HL-60/S4 (cell line): ENCODE results near the gene P2RY14.

Experiments
- in situ Hi-C: fragments of 300-500 bp; cut with MboI; formaldehyde crosslinking; loops from 2 replicates; pipeline ENCODE4 v1.14.3; 2022; ENCODE audit warnings: low sequenced_read_pairs

Gene P2RY14

DNA sequence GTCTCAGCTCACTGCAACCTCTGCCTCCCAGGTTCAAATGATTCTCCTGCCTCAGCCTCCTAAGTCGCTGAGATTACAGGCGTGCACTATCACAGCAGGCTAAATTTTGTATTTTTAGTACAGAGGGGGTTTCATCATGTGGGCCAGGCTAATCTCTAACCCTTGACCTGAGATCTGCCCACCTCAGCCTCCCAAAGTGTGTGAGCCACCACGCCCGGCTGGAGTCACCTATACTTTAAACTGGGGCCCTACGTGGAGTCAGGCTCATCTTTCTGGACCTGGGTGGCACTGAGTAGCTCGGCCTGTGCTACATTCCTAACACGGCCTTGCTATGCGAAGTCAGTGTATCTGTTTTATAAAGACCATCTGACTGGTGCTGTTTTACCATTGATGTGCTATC lies 81.1 kb downstream of the P2RY14 start:
- in situ Hi-C loops: no loop called here

DNA sequence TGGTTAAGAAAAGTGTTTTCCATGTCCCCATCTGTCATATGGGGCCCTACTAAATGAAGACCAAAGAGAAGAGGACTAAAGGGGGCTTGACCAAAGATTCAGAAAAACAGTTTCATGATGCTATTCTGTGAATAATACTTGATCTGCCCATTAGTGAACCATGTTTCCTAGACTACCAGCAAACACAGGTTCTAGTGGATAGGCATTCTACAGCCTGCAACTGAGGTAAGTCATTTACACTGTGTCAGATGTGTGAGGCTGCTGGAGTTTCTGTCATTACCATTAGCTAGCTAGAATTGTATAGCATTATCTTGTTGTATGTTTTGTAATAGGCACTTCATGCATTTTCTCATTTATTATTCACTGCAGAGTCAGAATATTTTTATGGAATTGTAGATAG lies 81.9 kb downstream of the P2RY14 start:
- in situ Hi-C loops: no loop called here

DNA sequence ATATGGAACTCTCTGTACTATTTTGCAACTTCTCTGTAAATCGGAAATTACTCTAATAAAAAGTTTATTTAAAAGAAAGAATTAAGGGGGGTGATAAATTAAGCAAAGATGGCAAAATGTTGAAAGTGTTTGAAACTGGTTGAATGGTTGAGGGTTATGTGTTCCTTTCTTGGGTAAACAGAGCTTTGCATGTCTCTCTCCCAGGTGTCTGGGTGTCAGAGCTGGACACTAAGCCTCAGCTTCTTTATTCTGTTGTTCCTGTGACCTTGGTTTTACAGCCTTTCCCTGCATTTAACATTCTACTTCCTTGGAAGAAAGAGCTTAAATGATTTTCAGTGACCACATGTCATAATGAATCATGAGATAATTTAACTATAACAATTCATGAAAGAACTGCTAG lies 82.5 kb downstream of the P2RY14 start:
- in situ Hi-C loops: no loop called here

- in situ Hi-C loops: no loop called here
Observed at GRCh38 chr3:151192545-151192944, 85.8 kb downstream of the P2RY14 start.

DNA sequence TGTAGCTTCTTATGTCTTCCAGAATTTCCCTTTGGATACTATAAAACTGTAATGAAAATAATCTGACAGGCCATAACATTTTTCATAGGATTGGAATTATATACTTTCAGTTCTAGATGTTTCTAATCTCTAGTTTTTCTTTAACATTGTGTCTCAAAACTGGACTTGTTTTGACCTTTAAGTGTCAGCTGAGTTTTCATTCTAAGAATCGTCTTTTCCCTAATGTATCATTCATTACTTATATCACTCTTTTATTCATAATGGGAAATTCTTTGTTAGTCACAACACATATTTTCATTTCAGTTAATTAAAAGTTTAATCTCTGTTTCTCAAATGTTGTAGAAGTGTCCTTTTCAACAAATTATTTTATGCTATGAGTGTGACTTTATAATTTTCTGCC lies 87.2 kb downstream of the P2RY14 start:
- in situ Hi-C loops: no loop called here

DNA sequence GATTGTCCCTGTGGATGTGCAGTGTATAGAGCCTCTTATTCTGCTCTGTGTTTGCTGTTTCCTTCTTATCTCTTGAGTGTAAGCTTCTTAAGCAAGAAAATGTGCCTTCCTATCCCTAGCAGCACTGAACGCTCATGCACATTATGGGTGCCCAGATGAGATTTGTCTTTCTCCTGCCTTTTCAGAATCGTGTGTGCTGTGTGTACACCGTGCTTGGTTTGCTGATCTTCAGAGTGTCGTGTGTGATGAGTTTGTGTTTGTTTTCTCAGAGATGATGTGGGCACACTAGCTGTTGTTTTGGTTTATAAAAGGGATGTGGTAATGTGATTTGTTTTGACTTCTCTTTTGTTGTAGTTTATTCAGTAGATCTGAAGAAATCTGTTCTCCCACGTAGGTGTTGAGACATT lies 95.1 kb downstream of the P2RY14 start:
- in situ Hi-C loops: no loop called here

- in situ Hi-C loops: no loop called here
Observed at GRCh38 chr3:151182349-151183079, 95.8 kb downstream of the P2RY14 start.

- in situ Hi-C loops: no loop called here
Observed at GRCh38 chr3:151178208-151178845, 100.0 kb downstream of the P2RY14 start.

DNA sequence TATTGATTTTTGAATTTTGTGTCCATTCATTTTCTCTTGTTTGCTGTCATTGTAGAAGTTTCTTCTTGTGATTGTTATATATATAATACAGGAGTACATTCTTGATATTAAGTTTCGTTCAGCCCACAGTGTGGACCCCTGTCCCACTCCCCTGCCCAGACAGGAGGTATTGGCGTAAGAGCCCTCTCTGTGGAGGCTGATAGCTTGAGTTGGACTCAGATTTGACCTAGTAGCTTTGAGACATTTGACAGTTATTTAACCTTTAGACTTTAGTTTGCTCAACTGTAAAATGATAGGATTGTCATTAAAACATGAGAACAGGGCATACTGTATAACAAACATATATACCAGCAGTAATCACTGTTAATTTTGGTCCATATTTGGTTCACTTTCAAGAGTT lies 102.4 kb downstream of the P2RY14 start:
- in situ Hi-C loops: no loop called here

- in situ Hi-C loops: loop anchor here (25.0 kb wide), 1 partner anchor 637 kb away; the partner anchor contains the start of genes EIF2A and SERP1
Observed at GRCh38 chr3:151174351-151174750, 104.0 kb downstream of the P2RY14 start.

- in situ Hi-C loops: loop anchor here (25.0 kb wide), 1 partner anchor 634 kb away; the partner anchor contains the start of genes EIF2A and SERP1
Observed at GRCh38 chr3:151171145-151171757, 107.1 kb downstream of the P2RY14 start.

DNA sequence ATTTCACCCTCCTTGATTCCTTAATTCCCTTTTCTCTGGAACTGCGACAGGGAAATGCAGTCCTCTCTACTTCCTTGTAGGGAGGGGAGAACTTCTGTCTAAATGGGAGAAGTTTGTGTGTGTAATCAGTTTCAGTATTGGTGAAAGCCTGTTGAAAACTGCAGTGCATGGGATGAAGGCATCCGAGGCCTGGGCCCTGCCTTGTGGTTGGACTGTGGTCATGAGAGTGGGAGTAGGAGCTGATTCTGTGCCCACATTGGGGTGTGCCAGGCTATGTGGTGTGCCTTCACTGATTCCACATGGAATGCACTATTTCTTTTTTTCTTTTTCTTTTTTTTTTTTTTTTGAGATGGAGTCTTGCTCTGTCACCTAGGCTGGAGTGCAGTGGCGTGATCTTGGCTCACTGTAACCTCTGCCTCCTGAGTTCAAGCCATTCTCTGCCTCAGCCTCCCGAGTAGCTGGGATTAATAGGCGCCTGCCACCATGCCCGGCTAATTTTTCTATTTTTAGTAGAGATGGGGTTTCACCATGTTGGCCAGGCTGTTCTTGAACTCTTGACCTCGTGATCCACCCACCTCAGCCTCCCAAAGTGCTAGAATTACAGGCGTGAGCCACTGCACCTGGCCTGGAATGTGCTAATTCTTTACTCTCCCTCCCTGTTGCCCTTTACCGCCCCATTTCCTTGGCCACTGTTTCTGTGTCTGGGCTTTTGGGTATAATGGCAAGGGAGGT lies 108.2 kb downstream of the P2RY14 start:
- in situ Hi-C loops: loop anchor here (5.0 to 25.0 kb wide), 3 partner anchors 57 to 633 kb away; partner anchors contain the start of genes EIF2A, P2RY14 and SERP1

DNA sequence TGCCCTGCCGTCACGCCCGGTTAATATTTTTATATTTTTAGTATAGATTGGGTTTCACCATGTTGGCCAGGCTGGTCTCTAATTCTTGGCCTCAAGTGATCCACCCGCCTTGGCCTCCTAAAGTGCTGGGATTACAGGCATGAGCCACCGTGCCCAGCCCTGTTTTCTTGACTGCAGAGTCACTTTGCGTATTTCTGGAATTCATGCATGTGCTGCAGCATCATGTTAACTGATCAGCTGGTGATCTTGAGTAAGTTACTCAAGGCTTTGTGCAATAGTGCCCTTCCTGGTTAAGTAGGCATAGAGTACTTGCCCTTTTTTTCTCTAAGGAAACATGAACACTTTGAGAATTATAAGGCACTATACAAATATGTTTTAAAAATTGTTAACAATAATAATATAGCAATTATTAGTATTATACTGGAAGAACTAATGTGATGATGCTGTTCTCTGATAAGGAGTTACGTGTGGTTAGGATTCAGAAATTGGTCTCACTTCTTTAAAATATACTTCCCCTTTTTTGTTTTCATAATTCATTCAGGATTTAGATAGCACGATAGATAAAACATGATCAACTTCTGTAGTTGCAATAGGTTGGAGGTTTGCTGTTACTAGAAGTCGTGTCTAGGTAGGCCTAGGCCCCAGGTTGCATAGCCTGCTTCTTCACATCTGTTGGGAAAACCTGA lies 108.9 kb downstream of the P2RY14 start:
- in situ Hi-C loops: loop anchor here (5.0 to 25.0 kb wide), 3 partner anchors 58 to 632 kb away; partner anchors contain the start of genes EIF2A, P2RY14 and SERP1

- in situ Hi-C loops: loop anchor here (5.0 to 25.0 kb wide), 3 partner anchors 59 to 631 kb away; partner anchors contain the start of genes EIF2A, P2RY14 and SERP1
Observed at GRCh38 chr3:151168269-151169094, 109.9 kb downstream of the P2RY14 start.

- in situ Hi-C loops: loop anchor here (5.0 to 25.0 kb wide), 3 partner anchors 61 to 629 kb away; partner anchors contain the start of genes EIF2A, P2RY14 and SERP1
Observed at GRCh38 chr3:151166161-151166560, 112.2 kb downstream of the P2RY14 start.

GRCh38 chr3:151165226-151165625 lies 113.1 kb downstream of the P2RY14 start:
- in situ Hi-C loops: loop anchor here (5.0 to 25.0 kb wide), 3 partner anchors 62 to 628 kb away; partner anchors contain the start of genes EIF2A, P2RY14 and SERP1
